Upper lobe of left lung (tissue), 4 donors: Measurements from ENCODE around the gene ZDHHC20.

Source experiments
- CTCF ChIP-seq, 6 experiments: fragments of 450-650 bp in 4 of 6; fragments of 200-600 bp in 2 of 6; sonication (generic) in 2 of 6; IDR thresholded peaks; one replicate each; pipeline ENCODE4 v1.5.1; 2016 to 2019; ENCODE audit warnings: antibody characterized with exemption in 6 of 6
- EP300 ChIP-seq, 4 donors: sonication (generic); formaldehyde crosslinking; IDR thresholded peaks; one replicate each; pipeline ENCODE4 v1.5.1; 2017; ENCODE audit warnings: antibody characterized with exemption in 4 of 4, control low read depth in 2 of 4
- POLR2A ChIP-seq, 4 donors: fragments of 450-650 bp; IDR thresholded peaks; one replicate each; pipeline ENCODE4 v1.5.1; 2016 to 2017; ENCODE audit warnings: antibody characterized with exemption in 4 of 4, mild to moderate bottlenecking in 2 of 4
- POLR2AphosphoS5 ChIP-seq, 2 donors: sonication (generic); formaldehyde crosslinking; IDR thresholded peaks; one replicate each; pipeline ENCODE4 v1.5.1; 2017; ENCODE audit warnings: antibody characterized with exemption in 2 of 2

GRCh38 chr13:21365574-21365973, 93.5 kb downstream of the ZDHHC20 start:
- TF ChIP-seq CTCF (IDR thresholded peaks at IDR 0.05) (no peak), EP300 (IDR thresholded peaks at IDR 0.05) (no peak), POLR2A (IDR thresholded peaks at IDR 0.05) (no peak), POLR2AphosphoS5 (IDR thresholded peaks at IDR 0.05) (no peak)
